Renal cortical epithelial cell (primary cell): ENCODE results near the gene MISP. TPM values are rescaled to one million over a fixed set of nuclear protein-coding genes. Genes with fewer than 3 reads are reported as not detected.

Experiments
- DNase-seq: peaks from one replicate; pipeline ENCODE4 v3.0.0-alpha.2; 2011; ENCODE audit warnings: low read depth
- total RNA-seq: library from RNA; depleted of rRNA; stranded (reverse); fragments of >200 nt; gene quantifications from 2 replicates; pipeline ENCODE4 v1.2.3, GENCODE V29; 2014

MISP gene
- total RNA-seq, 1 donor from 2014 or later, result 6.2 TPM

DNA sequence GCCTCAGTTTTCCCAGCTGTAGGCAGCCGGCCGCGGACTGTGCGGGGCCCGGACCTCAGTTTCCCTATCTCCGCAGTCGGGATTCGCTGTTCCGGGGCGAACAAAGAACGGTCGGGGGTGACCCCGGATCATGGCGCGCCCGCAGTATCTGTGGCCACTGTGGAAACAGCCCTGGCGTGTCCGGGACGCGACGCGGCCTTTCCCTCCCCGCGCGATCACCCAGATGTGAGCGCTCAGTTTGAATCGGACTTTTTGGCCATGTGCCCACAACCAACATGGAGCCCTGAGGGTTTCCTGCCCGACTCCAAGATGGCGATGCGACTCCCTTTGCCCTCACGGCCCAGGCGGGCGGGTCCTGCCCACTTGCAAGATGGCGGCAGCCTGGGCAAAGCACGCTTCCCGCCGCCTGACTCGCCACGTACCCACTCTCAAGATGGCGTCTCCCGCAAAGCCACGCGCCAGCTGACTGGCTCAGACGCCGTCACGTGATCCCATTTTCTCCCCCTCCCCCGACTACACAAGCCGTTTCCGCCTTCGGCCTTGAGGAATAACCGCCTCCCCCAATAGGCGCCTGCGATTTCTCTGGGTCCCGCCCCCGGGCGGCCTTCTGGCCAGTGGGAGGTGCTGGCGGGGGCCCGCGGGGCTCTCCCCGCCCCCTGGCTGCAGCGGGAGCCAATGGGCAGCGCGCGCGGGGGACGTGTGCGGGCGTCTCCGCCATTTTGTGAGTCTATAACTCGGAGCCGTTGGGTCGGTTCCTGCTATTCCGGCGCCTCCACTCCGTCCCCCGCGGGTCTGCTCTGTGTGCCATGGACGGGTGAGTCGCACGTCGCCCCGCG lies 46.0 kb downstream of the MISP start, which contains the start of gene PTBP1:
Gene PTBP1 (plus strand): TSS at position 761 of the 836 bp plus-strand sequence. CDS start 46 bp downstream, at position 807.
- peak; percentile 99 for DNase-seq

DNA sequence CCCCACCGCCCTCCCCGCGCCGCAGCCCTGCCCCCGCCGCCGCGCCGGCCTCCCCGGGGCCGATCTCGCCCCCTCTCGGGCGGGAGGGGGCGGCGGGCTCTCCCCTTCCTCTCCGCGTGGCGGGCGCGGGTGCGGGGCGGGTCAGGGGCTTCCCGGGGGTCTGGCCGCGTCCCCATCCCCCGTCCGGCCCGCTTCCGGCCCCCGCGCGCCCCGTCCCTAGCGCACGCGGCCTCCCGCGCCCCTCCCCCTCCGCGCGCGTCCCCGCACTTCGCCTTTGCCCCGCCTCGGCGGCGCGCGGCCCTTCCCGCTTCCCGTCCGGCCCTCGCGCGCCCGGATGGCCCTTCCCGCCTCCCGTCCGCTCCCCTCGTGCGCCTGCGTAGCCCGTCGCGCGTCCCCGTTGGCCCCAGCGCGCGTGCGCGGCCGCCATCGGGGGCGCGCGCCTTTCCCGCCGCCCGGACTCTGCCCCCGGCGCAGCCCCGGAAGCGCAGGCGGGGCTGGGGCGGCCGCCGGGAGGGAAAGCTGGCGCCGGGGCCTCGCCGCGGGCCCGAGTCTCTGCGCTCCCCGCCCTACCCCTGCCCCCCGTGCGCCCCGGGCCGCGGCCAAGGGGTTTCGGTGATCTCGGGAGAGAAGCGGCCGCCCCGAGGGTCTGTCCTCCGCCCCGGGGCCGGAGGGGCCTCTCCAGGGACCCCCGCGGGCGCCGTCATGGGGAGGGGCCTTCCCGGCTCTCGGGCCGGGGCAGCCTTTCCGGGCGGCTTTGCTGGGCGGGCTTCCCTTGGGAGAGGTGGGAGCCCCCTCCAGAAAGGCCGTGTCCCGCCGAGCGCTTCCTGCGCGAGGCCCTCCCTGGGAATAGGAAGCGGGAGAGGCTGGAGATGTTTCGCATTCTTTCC lies 46.9 kb downstream of the MISP start:
- DNase-seq, result peak; percentile 37

DNA sequence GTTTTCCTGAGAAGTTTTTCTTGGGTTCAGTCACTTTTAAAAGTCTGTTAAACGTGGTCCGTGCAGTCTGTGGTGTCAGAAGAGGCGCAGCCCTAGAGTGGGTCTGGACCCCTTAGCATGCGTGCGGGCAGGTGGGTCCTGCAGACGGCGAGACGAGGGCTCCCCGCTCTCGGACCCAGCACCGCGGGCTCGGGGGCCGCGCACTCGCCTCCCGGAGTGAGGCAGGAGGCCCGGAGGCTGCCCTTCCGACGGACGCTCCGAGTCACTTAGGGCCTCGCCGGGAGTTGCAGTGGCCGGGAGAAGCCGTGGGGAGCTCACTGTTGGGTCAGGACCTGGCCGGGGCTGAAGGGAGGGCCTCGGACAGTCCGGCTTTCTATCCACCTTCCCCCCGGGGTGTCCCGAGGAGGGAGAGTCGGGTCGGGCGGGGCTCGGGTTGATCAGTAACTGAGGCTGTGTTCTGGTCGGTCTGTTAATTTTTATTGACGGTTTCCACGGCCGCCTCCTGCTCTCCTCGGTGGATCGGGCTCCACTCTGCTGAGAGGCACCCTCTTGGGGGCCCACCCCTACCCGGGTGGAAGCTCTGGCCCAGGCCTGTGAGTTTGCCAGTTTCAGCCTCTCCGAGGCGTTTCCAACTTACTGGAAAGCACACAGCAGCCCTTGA lies 47.6 kb downstream of the MISP start:
- peak; percentile 36 for DNase-seq

DNA sequence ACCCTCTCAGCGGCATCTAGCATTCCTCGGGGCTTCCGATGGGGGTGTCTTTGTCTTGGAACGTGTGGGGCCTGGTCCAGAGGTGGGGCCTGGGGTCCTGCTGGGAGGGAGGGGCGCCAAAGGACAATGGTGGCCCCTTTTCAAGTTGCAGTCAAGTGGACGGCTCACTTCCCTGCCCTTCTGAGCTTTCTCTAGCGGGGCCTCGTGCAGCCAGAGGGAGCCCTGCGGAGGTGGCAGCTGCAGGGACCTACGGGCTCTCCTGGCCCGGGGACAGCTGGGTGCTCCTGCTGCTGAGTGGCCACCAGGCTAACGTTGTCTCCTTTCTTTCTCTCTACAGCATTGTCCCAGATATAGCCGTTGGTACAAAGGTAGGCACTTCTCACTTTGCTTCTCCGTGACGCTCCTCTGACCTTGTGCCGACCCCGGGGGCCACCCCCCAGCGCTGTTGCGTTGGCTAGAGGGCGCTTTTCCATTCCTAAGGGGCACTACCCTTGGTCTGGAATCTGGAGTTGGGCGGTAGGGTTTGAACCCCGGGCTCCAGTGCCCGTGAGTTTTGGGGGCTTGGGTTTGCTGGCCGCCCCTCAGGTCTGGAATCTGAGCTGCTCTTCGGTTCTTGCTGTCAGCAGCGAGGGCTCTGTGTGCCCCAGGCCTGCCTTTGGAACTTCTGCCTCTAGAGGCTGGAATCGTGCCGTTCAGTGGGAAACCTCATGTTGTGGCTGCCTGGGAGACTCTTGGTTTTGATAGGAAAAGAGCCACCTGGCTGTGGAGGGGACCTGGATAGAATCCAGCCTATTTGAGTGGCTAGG lies 48.4 kb downstream of the MISP start:
- no peak for DNase-seq

DNA sequence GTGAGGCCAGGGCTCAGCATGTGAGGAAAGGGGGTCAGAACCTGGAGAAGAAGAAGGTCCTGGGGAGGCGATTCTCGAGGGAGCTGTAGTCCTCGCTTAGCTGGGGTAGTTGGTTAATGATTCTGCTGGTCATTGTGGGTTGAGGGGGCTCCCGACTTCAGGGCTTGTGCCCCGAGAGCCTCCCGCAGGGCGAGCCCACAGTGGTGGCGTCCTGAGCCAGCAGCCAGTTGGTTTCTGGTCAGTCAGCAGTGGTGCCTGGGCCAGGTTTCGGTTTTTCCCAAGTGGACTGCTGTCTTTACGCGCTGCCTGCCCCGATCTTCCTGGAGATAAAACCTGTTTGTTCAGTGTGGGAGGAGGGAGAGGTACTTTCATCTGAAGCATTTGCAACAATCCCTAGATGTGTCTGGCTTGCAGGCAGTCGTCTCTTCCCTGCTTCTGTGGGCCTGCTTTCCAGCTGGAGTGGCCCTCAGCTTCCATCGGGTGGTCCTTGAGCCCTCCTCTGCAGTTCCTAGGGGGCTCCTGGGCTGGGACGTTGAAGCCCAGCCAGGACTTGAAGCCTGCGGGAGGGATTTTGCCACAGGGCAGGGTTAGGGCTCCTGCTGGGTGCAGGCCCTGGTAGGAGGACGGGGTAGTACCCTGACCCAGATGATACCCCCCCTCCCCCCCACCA lies 49.6 kb downstream of the MISP start:
- DNase-seq, result peak; percentile 33

DNA sequence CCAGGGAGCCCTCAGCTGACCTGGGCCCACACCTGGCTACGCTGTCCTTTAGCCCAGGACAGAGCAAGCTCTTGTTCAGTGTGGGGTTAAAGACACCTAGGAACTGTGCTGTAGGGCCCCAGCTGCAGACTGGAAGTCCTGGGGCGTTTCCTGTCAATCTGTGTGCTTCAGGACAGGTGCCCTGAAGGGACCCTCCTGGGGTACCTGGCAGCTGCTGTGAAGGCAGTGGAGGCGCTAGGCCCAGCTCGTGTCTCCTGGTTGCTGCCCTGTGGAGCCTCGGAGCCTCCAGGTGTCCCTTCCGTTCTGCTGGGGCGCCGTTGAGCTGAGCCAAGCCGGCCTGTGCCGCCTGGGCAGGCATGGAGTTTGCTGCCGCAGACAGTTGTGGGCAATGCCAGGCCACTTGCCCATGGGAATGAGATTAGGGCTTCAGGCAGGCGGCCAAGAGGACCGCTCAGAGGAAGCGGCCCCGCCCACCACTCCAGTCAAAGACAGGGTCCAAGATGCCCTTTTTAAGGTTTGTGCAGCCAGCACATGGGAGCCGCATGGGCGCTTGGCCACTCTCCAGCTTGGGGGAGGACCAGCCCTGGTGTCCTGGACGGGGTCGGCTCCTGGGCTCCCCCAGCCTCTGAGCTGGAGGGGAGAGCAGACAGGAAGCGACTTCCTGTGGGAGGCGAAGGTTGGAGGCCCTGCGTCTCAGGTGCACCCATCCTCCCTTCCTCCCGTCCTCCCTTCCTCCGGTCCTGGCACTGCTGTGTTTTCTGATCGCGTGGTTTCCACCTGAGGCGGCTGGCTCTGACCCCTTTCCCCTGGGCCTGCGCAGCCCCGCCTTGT lies 50.3 kb downstream of the MISP start:
- DNase-seq, result peak; percentile 35

DNA sequence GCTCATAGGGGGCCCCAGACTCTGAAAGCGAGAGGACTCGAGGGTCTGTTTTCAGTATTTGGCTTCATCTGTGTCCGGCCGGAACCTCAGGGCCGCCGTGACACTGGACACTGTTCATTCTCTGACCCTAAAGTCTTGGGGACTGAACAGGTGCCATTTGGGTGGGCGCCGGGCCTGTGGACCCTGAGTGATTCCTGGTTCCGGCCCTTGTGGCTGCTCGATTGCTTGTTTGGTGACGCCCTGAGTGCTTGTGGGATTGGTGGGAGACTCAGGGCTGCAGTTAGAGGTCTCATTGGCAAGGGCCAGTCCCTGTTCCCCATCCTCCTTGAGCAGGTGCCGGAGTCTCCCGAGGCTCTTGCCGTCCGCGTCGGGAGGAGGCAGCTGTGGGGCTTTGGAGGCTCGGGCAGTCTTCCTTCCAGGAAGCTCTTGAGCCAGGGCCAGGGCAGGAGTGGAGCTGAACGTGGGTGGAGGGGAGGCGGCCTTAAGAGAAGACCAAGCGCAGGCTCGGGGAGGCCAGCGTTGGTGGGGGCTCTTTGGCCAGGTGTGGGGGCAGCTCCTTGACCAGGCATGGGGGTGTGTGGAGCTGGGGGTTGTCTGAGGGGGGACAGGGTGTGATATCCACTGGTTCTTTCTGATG lies 51.1 kb downstream of the MISP start:
- no peak for DNase-seq

DNA sequence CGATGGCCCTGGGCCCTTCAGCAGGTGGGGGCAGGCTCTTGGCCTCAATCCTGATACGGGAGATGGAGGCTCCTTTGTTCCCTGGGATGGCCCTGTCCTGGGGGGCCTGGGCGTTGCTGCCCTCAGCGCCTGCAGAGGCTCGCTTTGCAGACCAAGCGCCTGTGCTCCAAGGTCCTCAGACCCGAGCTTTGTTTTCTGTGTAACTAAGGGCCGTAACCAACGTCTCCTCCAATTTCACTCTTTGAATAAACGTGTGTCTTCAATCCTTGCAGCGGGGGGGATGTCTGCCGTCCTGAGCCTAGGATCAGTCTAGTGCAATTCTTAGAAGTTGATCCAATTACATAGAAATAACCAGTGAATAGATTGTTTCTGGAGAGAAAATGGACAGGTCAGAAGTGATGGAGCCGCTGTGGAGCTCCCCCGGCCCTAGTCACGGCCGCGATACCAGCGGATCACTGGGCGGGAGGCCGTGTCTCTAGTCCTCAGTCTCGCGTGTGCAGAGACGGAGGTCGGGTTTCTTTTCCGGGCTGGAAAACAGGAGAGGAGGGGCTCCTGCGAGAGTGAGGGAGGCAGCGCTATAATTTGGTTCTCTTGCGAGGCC lies 51.7 kb downstream of the MISP start:
- no peak for DNase-seq

DNA sequence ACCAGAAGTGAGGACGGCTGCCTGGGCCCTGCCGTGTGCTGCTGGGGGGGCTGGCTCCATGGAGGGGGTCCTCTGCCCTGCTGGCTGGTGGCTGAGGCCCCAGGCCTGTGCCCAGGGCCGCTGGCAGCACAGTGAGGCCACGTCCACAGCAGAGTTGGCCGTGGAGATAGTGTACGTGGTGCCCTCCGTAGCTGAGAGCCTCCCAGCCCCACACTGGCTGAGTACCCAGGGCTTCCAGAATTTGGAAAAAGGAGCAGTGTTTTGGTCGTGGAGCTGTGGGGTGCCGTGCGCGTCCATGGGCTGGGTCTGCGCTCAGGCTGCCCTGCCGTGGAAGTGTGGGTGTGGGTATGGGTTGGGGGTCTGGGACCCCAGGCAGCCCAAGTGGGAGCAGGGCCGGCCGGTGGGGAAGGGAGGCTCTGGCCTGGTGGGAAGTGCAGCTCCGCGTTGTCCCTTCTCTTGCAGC lies 52.2 kb downstream of the MISP start:
- no peak for DNase-seq

DNA sequence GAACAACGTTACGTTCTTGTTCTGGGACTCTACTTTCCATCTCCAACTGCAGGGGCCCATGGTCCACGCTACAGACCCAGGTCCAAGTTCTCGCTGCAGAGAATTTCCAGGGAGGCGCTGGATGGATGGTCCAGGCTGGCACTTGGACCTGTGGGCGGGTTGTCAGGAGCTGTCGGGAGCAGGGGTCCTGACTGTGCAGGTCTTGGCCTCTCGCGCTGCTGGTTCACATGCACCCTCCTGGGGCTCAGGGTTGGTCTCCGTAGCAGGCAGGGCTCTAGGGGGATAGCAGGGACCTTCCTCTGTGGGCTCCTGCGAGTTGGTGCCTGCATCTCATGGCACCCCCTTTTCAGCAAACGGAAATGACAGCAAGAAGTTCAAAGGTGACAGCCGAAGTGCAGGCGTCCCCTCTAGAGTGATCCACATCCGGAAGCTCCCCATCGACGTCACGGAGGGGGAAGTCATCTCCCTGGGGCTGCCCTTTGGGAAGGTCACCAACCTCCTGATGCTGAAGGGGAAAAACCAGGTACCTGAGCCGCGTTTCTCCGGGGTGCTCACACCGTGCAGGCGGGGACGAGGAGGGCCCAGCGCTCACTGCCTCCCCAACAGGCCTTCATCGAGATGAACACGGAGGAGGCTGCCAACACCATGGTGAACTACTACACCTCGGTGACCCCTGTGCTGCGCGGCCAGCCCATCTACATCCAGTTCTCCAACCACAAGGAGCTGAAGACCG lies 52.9 kb downstream of the MISP start:
- DNase-seq, result no peak

DNA sequence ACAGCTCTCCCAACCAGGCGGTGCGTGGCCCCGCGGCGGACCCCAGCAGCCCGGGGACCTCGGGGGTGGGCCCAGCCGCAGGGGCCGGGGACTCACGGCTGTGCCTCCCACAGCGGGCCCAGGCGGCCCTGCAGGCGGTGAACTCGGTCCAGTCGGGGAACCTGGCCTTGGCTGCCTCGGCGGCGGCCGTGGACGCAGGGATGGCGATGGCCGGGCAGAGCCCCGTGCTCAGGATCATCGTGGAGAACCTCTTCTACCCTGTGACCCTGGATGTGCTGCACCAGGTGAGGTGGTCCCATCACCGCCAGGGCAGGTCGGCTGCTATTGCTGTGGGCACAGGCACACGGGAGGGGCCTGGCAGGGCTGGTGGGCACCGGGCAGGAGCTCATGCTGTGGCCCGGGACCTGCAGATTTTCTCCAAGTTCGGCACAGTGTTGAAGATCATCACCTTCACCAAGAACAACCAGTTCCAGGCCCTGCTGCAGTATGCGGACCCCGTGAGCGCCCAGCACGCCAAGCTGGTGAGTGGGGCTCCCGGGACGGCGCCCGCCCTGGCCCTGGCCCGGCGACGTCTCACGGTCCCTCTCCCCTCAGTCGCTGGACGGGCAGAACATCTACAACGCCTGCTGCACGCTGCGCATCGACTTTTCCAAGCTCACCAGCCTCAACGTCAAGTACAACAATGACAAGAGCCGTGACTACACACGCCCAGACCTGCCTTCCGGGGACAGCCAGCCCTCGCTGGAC lies 53.7 kb downstream of the MISP start:
- no peak for DNase-seq

DNA sequence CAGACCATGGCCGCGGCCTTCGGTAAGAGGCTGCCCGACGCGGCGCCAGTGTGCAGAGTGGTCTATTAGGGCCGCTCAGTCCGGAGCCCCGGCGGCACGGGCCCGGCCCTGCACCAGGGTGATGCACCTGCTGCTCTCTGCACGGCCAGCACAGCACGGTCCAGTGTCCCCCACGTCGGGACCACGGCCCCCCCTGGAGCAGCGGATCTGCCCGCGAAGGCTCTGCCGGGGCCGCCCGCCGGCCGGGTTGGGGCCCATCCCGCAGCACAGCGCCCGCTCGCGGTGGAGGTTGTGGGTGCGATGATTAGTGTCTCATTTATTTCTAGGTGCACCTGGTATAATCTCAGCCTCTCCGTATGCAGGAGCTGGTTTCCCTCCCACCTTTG lies 54.2 kb downstream of the MISP start:
- no peak for DNase-seq

DNA sequence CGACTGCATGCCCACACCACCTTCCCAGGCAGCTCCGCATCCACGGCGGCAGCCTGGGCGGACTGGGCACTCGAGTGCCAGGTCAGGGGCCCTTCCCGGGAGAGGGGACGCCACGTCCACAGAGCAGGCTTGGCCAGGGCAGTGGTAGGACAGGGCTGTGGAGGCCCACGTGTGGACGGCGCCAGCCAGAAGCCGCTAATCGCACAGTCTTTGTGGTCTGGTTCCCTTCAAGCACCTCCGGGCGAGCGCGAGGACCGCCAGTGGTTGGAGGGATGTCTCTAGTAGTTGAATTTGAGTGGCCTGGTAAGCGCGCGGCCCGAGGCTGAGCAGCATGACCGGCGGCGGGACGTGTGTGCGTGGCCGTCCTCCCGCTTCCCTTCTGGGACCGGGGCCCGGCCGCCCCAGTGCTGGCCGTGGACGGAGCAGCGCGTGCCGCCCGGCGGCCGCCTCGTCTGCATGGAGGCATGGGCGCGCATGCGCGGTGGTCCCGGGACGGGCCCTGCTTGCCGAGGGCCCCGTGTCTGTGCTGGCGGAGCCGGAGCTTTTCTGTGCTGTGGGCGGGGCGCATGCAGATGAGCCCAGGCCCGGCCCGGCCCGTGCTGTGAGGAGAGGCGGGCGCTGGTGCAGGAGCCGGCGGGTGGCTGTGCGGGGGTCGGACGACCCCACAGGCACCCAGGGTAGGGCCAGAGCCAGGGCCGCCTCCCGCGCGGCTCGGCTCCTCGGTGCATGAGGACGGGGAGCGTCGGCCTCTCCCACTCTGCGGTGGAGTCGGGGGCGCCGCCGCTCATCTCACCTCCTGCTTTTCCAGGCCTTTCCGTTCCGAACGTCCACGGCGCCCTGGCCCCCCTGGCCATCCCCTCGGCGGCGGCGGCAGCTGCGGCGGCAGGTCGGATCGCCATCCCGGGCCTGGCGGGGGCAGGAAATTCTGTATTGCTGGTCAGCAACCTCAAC lies 55.0 kb downstream of the MISP start:
- no peak for DNase-seq

DNA sequence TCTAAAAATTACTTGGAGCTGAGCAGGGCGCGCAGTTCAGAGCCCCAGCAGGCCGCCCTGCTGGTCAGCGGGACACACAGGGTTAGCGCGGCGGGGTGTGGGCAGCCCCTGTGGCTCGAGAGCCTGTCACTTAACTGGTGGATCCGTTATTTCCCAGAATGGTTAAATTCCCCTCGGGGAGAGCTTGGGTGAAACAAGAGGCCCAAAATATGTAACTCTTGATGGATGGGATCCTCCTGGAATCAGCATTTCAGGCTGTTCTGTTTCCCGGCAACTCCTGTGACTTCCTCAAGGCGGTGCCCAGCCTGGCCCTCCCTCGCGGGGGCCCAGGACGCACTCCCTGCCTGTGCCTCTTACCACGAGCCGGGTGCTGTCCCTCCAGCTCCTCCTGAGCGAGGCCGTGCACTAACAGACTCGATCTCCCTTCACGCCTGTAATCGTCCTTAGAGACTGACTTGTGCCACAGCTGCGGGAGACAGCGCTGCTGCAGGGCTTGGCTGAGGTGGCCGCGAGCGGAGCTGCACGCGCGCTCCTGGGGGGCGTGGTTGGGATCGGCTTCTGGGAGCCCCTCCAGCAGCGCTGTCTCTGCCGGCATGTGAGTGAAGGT lies 56.0 kb downstream of the MISP start:
- DNase-seq, result no peak

DNA sequence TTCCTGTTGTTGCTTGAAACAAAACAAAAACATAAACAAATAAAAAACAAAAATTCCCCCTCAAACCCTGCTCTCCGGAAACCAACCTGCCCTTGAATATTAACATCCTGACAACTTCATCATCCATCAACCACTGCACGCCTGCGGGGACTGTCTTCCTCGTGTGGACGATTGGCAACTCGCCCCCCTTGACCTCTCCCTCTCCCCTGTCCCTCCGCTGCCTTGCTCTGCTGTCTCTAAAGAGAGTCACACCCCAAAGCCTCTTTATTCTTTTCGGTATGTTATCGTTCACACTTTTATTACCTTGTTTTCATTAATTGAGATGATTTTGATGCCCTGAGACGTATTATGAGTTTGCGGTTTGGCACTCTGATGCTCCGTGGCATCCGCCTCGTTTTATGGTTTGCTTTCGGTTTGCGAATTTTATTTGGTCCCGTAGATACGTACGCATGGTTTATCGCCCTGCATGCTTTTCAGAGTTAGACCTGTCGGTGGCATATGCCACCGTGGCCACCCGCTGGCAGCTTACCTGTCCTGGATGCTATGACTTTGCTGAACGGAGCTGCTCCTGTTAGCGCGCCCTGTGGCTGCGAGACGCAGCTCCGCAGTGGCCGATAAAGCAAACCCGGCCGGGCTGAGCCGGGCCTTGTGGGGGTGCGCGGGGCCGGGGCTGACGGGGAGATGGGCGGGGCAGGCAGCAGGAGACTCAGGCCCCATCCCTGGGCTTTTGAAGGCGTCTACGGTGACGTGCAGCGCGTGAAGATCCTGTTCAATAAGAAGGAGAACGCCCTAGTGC lies 56.9 kb downstream of the MISP start:
- no peak for DNase-seq
